Mammary microvascular endothelial cell (primary cell): ENCODE results near the gene DUS2. TPM values are rescaled to one million over a fixed set of nuclear protein-coding genes. Genes with fewer than 3 reads are reported as not detected.

Experiments
- total RNA-seq: library from RNA; depleted of rRNA; stranded (reverse); fragments of >200 nt; gene quantifications from 2 replicates; pipeline ENCODE4 v1.2.3, GENCODE V29; 2015

The DUS2 gene
- 16.5 and 19.5 TPM in 2 replicates for total RNA-seq

GRCh38 chr16:68022728-68023537 is at the start of gene DUS2, which contains the start of gene DDX28:
Gene DUS2, plus strand, starts transcription at chr16:68023284. Its CDS starts 14,740 bp downstream, at chr16:68038024.
Gene DDX28, minus strand, starts transcription at chr16:68023232. Its CDS starts 30 bp downstream, at chr16:68023202.

GRCh38 chr16:67979955-67980678 is 43.0 kb upstream of the DUS2 start, which contains the start of gene DPEP3:
Gene DPEP3, minus strand, starts transcription at chr16:67980499. Its CDS starts 119 bp downstream, at chr16:67980380.

GRCh38 chr16:67998779-67999688 is 24.1 kb upstream of the DUS2 start, which contains the start of gene DPEP2:
Gene DPEP2, minus strand, starts transcription at chr16:67999484. Its CDS starts 6,272 bp downstream, at chr16:67993212.

GRCh38 chr16:68015681-68016080 is 7.4 kb upstream of the DUS2 start, which contains the start of gene DPEP2NB:
Gene DPEP2NB, minus strand, starts transcription at chr16:68015911. Its CDS starts 141 bp downstream, at chr16:68015770.

GRCh38 chr16:68085259-68086071 is 62.4 kb downstream of the DUS2 start, which contains the start of gene NFATC3:
Gene NFATC3, plus strand, starts transcription at chr16:68085370. Its CDS starts 312 bp downstream, at chr16:68085682.

Other genes starting within 250 kb of the DUS2 start
- 8.6 and 10.3 TPM in 2 replicates for gene RANBP10, start 216.7 kb upstream of the DUS2 start, total RNA-seq
- 0.13 and 0.20 TPM in 2 replicates for gene TSNAXIP1, start 216.4 kb upstream of the DUS2 start, total RNA-seq
- gene THAP11, start 181.0 kb upstream of the DUS2 start, total RNA-seq: 35.4 and 40.7 TPM in 2 replicates
- 158 and 170 TPM in 2 replicates for gene NUTF2, start 176.4 kb upstream of the DUS2 start, total RNA-seq
- gene CENPT, start 175.6 kb upstream of the DUS2 start, total RNA-seq: 29.4 and 31.6 TPM in 2 replicates
- gene EDC4, start 150.2 kb upstream of the DUS2 start, total RNA-seq: 50.1 and 74.3 TPM in 2 replicates
- 0.69 TPM in 1 of 2 replicates, not detected in the other for gene NRN1L, start 138.4 kb upstream of the DUS2 start, total RNA-seq
- 8.3 and 10.8 TPM in 2 replicates for gene PSKH1, start 130.0 kb upstream of the DUS2 start, total RNA-seq
- gene CTRL, start 91.4 kb upstream of the DUS2 start, total RNA-seq: 0.84 and 0.87 TPM in 2 replicates
- gene PSMB10, start 86.4 kb upstream of the DUS2 start, total RNA-seq: 73.8 and 78.3 TPM in 2 replicates
- gene LCAT, start 79.2 kb upstream of the DUS2 start, total RNA-seq: 3.7 and 4.5 TPM in 2 replicates
- 34.7 and 40.2 TPM in 2 replicates for gene SLC12A4, start 54.6 kb upstream of the DUS2 start, total RNA-seq
- not detected in 2 replicates for gene DPEP3, start 42.8 kb upstream of the DUS2 start, total RNA-seq
- gene DPEP2, start 23.8 kb upstream of the DUS2 start, total RNA-seq: 0.05 TPM in 1 of 2 replicates, not detected in the other
- gene DPEP2NB, start 7.4 kb upstream of the DUS2 start, total RNA-seq: not detected in 2 replicates
- 5.3 and 8.1 TPM in 2 replicates for gene DDX28, start 52 bp upstream of the DUS2 start, total RNA-seq
- 21.0 and 22.1 TPM in 2 replicates for gene NFATC3, start 62.1 kb downstream of the DUS2 start, total RNA-seq
- 0.33 and 0.54 TPM in 2 replicates for gene ESRP2, start 212.8 kb downstream of the DUS2 start, total RNA-seq
- 22.2 and 31.4 TPM in 2 replicates for gene PLA2G15, start 222.1 kb downstream of the DUS2 start, total RNA-seq
- gene SLC7A6, start 241.2 kb downstream of the DUS2 start, total RNA-seq: 19.4 and 29.7 TPM in 2 replicates